ENCODE measurements around the gene BROX.

DNA sequence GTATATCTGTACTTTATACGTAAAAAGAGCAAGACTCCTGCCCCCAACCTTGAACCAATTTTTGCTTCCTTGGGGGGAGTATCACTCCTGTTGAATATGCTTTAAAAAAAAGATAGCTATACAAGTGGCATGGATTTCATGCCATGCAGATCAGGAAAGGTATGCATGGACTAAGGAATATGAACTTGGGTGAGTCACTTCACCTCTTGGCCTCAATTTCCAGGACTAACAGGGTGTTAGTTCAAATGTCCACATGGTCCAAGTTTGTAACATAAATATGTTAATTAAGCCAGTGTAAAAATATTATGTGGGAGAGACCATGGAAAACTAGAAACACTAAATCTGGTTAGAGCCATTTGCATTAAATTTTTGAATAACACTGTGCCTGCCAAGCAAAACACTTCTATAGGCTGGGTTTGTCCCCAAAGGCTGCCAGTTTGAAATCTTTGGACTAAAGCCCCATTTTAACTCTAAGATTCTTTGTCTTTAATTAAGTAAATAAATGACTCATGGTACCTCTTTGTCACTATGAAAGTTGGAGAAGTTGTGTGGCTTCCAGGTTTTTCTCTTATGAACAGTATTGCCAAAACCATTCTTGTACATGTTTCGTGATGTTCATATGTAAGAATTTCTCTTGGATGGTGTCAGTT, 57.7 kb downstream of the BROX start:
- TF ChIP-seq, protein P1, sequence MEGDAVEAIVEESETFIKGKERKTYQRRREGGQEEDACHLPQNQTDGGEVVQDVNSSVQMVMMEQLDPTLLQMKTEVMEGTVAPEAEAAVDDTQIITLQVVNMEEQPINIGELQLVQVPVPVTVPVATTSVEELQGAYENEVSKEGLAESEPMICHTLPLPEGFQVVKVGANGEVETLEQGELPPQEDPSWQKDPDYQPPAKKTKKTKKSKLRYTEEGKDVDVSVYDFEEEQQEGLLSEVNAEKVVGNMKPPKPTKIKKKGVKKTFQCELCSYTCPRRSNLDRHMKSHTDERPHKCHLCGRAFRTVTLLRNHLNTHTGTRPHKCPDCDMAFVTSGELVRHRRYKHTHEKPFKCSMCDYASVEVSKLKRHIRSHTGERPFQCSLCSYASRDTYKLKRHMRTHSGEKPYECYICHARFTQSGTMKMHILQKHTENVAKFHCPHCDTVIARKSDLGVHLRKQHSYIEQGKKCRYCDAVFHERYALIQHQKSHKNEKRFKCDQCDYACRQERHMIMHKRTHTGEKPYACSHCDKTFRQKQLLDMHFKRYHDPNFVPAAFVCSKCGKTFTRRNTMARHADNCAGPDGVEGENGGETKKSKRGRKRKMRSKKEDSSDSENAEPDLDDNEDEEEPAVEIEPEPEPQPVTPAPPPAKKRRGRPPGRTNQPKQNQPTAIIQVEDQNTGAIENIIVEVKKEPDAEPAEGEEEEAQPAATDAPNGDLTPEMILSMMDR (tag by site-specific recombination; IDR thresholded peaks at IDR 0.05): no peak
- no peak for TF ChIP-seq ZNF324 (tag by site-specific recombination; IDR thresholded peaks at IDR 0.05)
- TF ChIP-seq, protein P2, sequence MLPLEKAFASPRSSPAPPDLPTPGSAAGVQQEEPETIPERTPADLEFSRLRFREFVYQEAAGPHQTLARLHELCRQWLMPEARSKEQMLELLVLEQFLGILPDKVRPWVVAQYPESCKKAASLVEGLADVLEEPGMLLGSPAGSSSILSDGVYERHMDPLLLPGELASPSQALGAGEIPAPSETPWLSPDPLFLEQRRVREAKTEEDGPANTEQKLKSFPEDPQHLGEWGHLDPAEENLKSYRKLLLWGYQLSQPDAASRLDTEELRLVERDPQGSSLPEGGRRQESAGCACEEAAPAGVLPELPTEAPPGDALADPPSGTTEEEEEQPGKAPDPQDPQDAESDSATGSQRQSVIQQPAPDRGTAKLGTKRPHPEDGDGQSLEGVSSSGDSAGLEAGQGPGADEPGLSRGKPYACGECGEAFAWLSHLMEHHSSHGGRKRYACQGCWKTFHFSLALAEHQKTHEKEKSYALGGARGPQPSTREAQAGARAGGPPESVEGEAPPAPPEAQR (tag by site-specific recombination; IDR thresholded peaks at IDR 0.05): no peak
- TF ChIP-seq, protein P3, sequence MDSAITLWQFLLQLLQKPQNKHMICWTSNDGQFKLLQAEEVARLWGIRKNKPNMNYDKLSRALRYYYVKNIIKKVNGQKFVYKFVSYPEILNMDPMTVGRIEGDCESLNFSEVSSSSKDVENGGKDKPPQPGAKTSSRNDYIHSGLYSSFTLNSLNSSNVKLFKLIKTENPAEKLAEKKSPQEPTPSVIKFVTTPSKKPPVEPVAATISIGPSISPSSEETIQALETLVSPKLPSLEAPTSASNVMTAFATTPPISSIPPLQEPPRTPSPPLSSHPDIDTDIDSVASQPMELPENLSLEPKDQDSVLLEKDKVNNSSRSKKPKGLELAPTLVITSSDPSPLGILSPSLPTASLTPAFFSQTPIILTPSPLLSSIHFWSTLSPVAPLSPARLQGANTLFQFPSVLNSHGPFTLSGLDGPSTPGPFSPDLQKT (IDR thresholded peaks at IDR 0.05; ENCODE audit: borderline replicate concordance, low read depth, low read length): no peak

Data from HEK293 (cell line).